ENCODE data around the gene KLF5.
A peak's percentile ranks its signal among the peaks of the same experiment; 100 is the strongest.

- no peak for TF ChIP-seq RCOR1 (IDR thresholded peaks at IDR 0.05; ENCODE audit: insufficient replicate concordance, low read length)
- TF ChIP-seq, protein P1, sequence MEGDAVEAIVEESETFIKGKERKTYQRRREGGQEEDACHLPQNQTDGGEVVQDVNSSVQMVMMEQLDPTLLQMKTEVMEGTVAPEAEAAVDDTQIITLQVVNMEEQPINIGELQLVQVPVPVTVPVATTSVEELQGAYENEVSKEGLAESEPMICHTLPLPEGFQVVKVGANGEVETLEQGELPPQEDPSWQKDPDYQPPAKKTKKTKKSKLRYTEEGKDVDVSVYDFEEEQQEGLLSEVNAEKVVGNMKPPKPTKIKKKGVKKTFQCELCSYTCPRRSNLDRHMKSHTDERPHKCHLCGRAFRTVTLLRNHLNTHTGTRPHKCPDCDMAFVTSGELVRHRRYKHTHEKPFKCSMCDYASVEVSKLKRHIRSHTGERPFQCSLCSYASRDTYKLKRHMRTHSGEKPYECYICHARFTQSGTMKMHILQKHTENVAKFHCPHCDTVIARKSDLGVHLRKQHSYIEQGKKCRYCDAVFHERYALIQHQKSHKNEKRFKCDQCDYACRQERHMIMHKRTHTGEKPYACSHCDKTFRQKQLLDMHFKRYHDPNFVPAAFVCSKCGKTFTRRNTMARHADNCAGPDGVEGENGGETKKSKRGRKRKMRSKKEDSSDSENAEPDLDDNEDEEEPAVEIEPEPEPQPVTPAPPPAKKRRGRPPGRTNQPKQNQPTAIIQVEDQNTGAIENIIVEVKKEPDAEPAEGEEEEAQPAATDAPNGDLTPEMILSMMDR (conservative IDR thresholded peaks at IDR 0.05; ENCODE audit: low read depth, low read length) = no peak
- no peak for TF ChIP-seq POLR2A (IDR thresholded peaks at IDR 0.05; ENCODE audit: low read depth, low read length)
- no peak for TF ChIP-seq USF2 (IDR thresholded peaks at IDR 0.05; ENCODE audit: low read depth, low read length)
- no peak for TF ChIP-seq RFX5 (IDR thresholded peaks at IDR 0.05; ENCODE audit: low read depth, low read length)
- TF ChIP-seq, protein P2, sequence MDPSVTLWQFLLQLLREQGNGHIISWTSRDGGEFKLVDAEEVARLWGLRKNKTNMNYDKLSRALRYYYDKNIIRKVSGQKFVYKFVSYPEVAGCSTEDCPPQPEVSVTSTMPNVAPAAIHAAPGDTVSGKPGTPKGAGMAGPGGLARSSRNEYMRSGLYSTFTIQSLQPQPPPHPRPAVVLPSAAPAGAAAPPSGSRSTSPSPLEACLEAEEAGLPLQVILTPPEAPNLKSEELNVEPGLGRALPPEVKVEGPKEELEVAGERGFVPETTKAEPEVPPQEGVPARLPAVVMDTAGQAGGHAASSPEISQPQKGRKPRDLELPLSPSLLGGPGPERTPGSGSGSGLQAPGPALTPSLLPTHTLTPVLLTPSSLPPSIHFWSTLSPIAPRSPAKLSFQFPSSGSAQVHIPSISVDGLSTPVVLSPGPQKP (IDR thresholded peaks at IDR 0.05; ENCODE audit: borderline replicate concordance, low read depth, low read length) = no peak
- no peak for TF ChIP-seq NFE2L2 (IDR thresholded peaks at IDR 0.05; ENCODE audit: low read depth, low read length)
- peak; percentile 48; the same call in 1 of the 2 replicates for TF ChIP-seq CEBPB (IDR thresholded peaks at IDR 0.05; ENCODE audit: low read depth, low read length)
- no peak for TF ChIP-seq SMC3 (IDR thresholded peaks at IDR 0.05; ENCODE audit: low read depth, low read length)
- TF ChIP-seq CHD1 (IDR thresholded peaks at IDR 0.05; ENCODE audit: low read depth, low read length) = no peak
- TF ChIP-seq RAD21 (IDR thresholded peaks at IDR 0.05; ENCODE audit: low read length) = no peak
- no peak for TF ChIP-seq BHLHE40 (IDR thresholded peaks at IDR 0.05; ENCODE audit: low read depth, low read length)
- TF ChIP-seq MXI1 (IDR thresholded peaks at IDR 0.05; ENCODE audit: borderline replicate concordance, low read depth, low read length) = no peak
- TF ChIP-seq MAZ (IDR thresholded peaks at IDR 0.05; ENCODE audit: borderline replicate concordance, low read depth, low read length) = no peak
Observed at GRCh38 chr13:73040484-73040883, 18.3 kb upstream of the KLF5 start.
